Testis (tissue), 2 donors: ENCODE results near the gene LIPF.

Source experiments
- CTCF ChIP-seq, 3 experiments: fragments of 450-650 bp in 2 of 3; fragments of 200-600 bp in 1 of 3; sonication (generic) in 1 of 3; IDR thresholded peaks; one replicate each; pipeline ENCODE4 v1.5.1; 2016 to 2019; ENCODE audit warnings: antibody characterized with exemption in 3 of 3, mild to moderate bottlenecking in 2 of 3, moderate library complexity in 1 of 3
- POLR2A ChIP-seq: fragments of 450-650 bp; IDR thresholded peaks from one replicate; pipeline ENCODE4 v1.6.1; 2017; ENCODE audit warnings: antibody characterized with exemption, mild to moderate bottlenecking, moderate library complexity

GRCh38 chr10:88642209-88642608, 22.0 kb upstream of the LIPF start:
- TF ChIP-seq CTCF (IDR thresholded peaks at IDR 0.05), result no peak
- TF ChIP-seq POLR2A, result no peak
